Panc1 (cell line): ENCODE results near the gene N4BP2L2.

ENCODE experiments used
- POLR2AphosphoS5 ChIP-seq: IDR thresholded peaks from 2 replicates; pipeline ENCODE4 v1.6.1; 2012; ENCODE audit warnings: mild to moderate bottlenecking, low read depth, low read length, moderate library complexity
- TF ChIP-seq, protein P1 (sequence below): fragments of 450-650 bp; IDR thresholded peaks from 2 replicates; pipeline ENCODE4 v1.5.1; 2017; ENCODE audit warnings: mild to moderate bottlenecking
- TF ChIP-seq, protein P2 (sequence below), 2 experiments: IDR thresholded peaks; 2 replicates each; pipeline ENCODE4 v1.6.1; 2011 to 2012; ENCODE audit warnings: low read depth in 2 of 2, control low read depth in 1 of 2, low read length in 1 of 2, mild to moderate bottlenecking in 1 of 2, moderate library complexity in 1 of 2; ENCODE audit not compliant: insufficient read depth in 1 of 2

DNA sequence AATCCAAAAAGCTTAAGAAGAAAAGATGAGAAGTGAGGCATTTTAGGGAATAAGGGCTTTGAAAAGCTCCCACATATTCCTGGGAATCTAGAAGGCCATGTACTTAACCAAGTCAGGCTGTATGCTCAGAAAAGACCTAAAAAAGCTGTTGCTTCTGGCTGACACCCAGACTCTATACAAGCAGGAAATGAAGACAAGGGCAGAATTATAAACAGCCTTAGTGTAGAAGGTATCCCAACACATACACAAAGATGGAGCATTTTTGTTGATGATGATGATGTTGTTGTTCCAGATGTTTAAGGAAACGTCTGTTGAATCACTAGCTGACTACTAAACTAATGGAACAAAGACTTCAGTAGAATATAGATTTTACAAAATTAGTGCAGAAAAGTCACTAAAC, 84.6 kb downstream of the N4BP2L2 start:
- TF ChIP-seq, protein P1, sequence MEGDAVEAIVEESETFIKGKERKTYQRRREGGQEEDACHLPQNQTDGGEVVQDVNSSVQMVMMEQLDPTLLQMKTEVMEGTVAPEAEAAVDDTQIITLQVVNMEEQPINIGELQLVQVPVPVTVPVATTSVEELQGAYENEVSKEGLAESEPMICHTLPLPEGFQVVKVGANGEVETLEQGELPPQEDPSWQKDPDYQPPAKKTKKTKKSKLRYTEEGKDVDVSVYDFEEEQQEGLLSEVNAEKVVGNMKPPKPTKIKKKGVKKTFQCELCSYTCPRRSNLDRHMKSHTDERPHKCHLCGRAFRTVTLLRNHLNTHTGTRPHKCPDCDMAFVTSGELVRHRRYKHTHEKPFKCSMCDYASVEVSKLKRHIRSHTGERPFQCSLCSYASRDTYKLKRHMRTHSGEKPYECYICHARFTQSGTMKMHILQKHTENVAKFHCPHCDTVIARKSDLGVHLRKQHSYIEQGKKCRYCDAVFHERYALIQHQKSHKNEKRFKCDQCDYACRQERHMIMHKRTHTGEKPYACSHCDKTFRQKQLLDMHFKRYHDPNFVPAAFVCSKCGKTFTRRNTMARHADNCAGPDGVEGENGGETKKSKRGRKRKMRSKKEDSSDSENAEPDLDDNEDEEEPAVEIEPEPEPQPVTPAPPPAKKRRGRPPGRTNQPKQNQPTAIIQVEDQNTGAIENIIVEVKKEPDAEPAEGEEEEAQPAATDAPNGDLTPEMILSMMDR = no peak
- TF ChIP-seq POLR2AphosphoS5 = no peak
- TF ChIP-seq, protein P2, sequence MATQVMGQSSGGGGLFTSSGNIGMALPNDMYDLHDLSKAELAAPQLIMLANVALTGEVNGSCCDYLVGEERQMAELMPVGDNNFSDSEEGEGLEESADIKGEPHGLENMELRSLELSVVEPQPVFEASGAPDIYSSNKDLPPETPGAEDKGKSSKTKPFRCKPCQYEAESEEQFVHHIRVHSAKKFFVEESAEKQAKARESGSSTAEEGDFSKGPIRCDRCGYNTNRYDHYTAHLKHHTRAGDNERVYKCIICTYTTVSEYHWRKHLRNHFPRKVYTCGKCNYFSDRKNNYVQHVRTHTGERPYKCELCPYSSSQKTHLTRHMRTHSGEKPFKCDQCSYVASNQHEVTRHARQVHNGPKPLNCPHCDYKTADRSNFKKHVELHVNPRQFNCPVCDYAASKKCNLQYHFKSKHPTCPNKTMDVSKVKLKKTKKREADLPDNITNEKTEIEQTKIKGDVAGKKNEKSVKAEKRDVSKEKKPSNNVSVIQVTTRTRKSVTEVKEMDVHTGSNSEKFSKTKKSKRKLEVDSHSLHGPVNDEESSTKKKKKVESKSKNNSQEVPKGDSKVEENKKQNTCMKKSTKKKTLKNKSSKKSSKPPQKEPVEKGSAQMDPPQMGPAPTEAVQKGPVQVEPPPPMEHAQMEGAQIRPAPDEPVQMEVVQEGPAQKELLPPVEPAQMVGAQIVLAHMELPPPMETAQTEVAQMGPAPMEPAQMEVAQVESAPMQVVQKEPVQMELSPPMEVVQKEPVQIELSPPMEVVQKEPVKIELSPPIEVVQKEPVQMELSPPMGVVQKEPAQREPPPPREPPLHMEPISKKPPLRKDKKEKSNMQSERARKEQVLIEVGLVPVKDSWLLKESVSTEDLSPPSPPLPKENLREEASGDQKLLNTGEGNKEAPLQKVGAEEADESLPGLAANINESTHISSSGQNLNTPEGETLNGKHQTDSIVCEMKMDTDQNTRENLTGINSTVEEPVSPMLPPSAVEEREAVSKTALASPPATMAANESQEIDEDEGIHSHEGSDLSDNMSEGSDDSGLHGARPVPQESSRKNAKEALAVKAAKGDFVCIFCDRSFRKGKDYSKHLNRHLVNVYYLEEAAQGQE (IDR thresholded peaks at IDR 0.05; ENCODE audit: insufficient read depth in 1 of 2, low read depth in 2 of 2, low read length in 1 of 2) = no peak
